GM21447 (cell line): ENCODE data around the gene FAU.
A peak's percentile ranks its signal among the peaks of the same experiment; 100 is the strongest.

Experiments used
- ATAC-seq: cut with Tn5 transposase; IDR thresholded peaks from one replicate; pipeline ENCODE4 v1.9.1; 2021; ENCODE audit not compliant: unreplicated experiment

Gene FAU

GRCh38 chr11:65136515-65137096 is 14.7 kb upstream of the FAU start:
- no peak for ATAC-seq

- no peak for ATAC-seq
Observed at GRCh38 chr11:65135633-65136145, 13.8 kb upstream of the FAU start.

GRCh38 chr11:65134952-65135632 is 13.2 kb upstream of the FAU start:
- peak; percentile 68 for ATAC-seq

GRCh38 chr11:65134240-65134951 is 12.5 kb upstream of the FAU start, which contains the start of gene SYVN1:
Gene SYVN1, minus strand, starts transcription at chr11:65134519. Its CDS starts 918 bp downstream, at chr11:65133601.
- peak; percentile 52 for ATAC-seq

- ATAC-seq, result no peak
Observed at GRCh38 chr11:65133724-65134123, 11.8 kb upstream of the FAU start.

- ATAC-seq, result no peak
Observed at GRCh38 chr11:65132988-65133700, 11.2 kb upstream of the FAU start.

GRCh38 chr11:65132238-65132987 is 10.5 kb upstream of the FAU start:
- peak; percentile 39 for ATAC-seq

GRCh38 chr11:65131895-65132237 is 9.9 kb upstream of the FAU start:
- ATAC-seq, result no peak

GRCh38 chr11:65131417-65131776 is 9.5 kb upstream of the FAU start:
- no peak for ATAC-seq

GRCh38 chr11:65130631-65131416 is 8.9 kb upstream of the FAU start:
- ATAC-seq, result no peak

GRCh38 chr11:65129649-65130441 is 7.9 kb upstream of the FAU start:
- no peak for ATAC-seq

GRCh38 chr11:65128182-65129145 is 6.5 kb upstream of the FAU start:
- ATAC-seq, result no peak

GRCh38 chr11:65127473-65128181 is 5.7 kb upstream of the FAU start:
- no peak for ATAC-seq

- ATAC-seq, result no peak
Observed at GRCh38 chr11:65126624-65127274, 4.8 kb upstream of the FAU start.

- no peak for ATAC-seq
Observed at GRCh38 chr11:65125197-65126056, 3.5 kb upstream of the FAU start.
